ENCODE data around the gene TOP2A. TPM values are rescaled to one million over a fixed set of nuclear protein-coding genes. Genes with fewer than 3 reads are reported as not detected.
"Not testable (repeated sequence)": the region's sequence is repeated elsewhere in the genome, so short reads cannot be mapped to it uniquely, and the experiment has no call there.

Gene TOP2A
- total RNA-seq, 1 experiment from 2014 or later, result 235 TPM

DNA sequence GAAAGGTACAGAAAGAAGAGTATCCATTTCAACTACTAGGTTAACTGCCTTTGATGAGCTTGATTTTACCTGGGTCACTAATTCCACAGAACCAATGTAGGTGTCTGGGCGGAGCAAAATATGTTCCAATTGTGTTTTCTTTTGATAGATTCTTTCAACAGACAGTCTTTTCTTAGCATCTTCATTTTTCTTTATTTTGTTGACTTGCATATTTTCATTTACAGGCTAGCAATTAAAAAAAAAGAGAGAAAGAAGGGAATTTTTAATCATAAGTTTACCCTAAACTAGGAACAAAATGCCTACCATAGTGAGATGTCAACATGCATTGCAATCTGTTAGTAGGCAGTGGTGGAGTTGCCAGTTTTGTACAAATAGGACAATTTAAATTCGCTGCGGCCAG, 1.0 kb downstream of the TOP2A start:
- Histone ChIP-seq H3K79me2 (ENCODE audit: low read depth) (peaks cover 45% of the 10 kb centered on the region), H3K9me2 (ENCODE audit: insufficient read depth) (no peaks in the 10 kb centered on the region), H3K4me1 (replicated peaks; ENCODE audit: insufficient read depth) (peaks cover 30% of the 10 kb centered on the region), H3K4me2 (peak overlapping the region; percentile 82), H3K9me3 (ENCODE audit: insufficient read depth, low read depth) (no peaks in the 10 kb centered on the region), H4K20me1 (ENCODE audit: insufficient read depth) (no peaks in the 10 kb centered on the region), H3K36me3 (ENCODE audit: low read depth) (peaks cover 21% of the 10 kb centered on the region), H2AFZ (peak overlapping the region; percentile 93), H3K27ac (no peak overlapping the region), H3F3A (ENCODE audit: insufficient read depth, low read depth) (peaks cover 32% of the 10 kb centered on the region), H3K27me3 (ENCODE audit: insufficient read depth, low read depth) (no peaks in the 10 kb centered on the region), H3K4me3 (peak overlapping the region; percentile 93)
- POLR2A ChIA-PET (ENCODE audit: unreplicated experiment), result interaction anchor here (0.6 kb wide), 2 partner anchors 305 to 486 kb away, joined by 3 read pairs; no protein-coding TSS in a partner anchor
- CTCF ChIA-PET, result interaction anchor here (1.0 kb wide), 1 partner anchor 143 kb away, joined by 4 read pairs; no protein-coding TSS in a partner anchor
- intact Hi-C loops (cut with micrococcal nuclease; ENCODE audit: unreplicated experiment), result loop anchor here (5.0 kb wide), 1 partner anchor 104 kb away; no protein-coding TSS in a partner anchor
- DNase-seq, result no peak
- BruUV-seq (replicated peaks), result no TSS peak
- TF ChIP-seq, protein P1, sequence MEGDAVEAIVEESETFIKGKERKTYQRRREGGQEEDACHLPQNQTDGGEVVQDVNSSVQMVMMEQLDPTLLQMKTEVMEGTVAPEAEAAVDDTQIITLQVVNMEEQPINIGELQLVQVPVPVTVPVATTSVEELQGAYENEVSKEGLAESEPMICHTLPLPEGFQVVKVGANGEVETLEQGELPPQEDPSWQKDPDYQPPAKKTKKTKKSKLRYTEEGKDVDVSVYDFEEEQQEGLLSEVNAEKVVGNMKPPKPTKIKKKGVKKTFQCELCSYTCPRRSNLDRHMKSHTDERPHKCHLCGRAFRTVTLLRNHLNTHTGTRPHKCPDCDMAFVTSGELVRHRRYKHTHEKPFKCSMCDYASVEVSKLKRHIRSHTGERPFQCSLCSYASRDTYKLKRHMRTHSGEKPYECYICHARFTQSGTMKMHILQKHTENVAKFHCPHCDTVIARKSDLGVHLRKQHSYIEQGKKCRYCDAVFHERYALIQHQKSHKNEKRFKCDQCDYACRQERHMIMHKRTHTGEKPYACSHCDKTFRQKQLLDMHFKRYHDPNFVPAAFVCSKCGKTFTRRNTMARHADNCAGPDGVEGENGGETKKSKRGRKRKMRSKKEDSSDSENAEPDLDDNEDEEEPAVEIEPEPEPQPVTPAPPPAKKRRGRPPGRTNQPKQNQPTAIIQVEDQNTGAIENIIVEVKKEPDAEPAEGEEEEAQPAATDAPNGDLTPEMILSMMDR (conservative IDR thresholded peaks at IDR 0.05), result no peak
- no peak for TF ChIP-seq EZH2 (IDR thresholded peaks at IDR 0.05; ENCODE audit: low read depth)

GRCh38 chr17:40415390-40415789, 2.3 kb downstream of the TOP2A start:
- peak overlapping the region; percentile 93; the same call in 1 of the 2 replicates for H3K4me3 ChIP-seq
- H2AFZ ChIP-seq, result no peak overlapping the region
- peak in 1 of 2 experiments; percentile 58 for DNase-seq
- H4K20me1 ChIP-seq (ENCODE audit: insufficient read depth), result no peaks in the 10 kb centered on the region
- peak overlapping the region; percentile 27; the same call in 1 of the 2 replicates for H3K27ac ChIP-seq
- H3K9me2 ChIP-seq (ENCODE audit: insufficient read depth), result no peaks in the 10 kb centered on the region
- peak overlapping the region; percentile 82 for H3K4me2 ChIP-seq
- no TSS peak for BruUV-seq (replicated peaks)
- H3K36me3 ChIP-seq (ENCODE audit: low read depth), result peaks cover 21% of the 10 kb centered on the region
- no peaks in the 10 kb centered on the region for H3K9me3 ChIP-seq (ENCODE audit: insufficient read depth, low read depth)
- H3F3A ChIP-seq (ENCODE audit: insufficient read depth, low read depth), result peaks cover 43% of the 10 kb centered on the region
- ChIA-PET CTCF (interaction anchor here (0.5 to 1.3 kb wide), 5 partner anchors 31 to 1250 kb away, joined by 3 to 5 read pairs (median 4); no protein-coding TSS in a partner anchor), POLR2A (ENCODE audit: unreplicated experiment) (interaction anchor here (0.7 kb wide), 1 partner anchor 67 kb away, joined by 17 read pairs; no protein-coding TSS in a partner anchor)
- no peaks in the 10 kb centered on the region for H3K27me3 ChIP-seq (ENCODE audit: insufficient read depth, low read depth)
- intact Hi-C loops (cut with micrococcal nuclease; ENCODE audit: unreplicated experiment), result loop anchor here (5.0 kb wide), 1 partner anchor 103 kb away; no protein-coding TSS in a partner anchor
- peaks cover 30% of the 10 kb centered on the region for H3K4me1 ChIP-seq (replicated peaks; ENCODE audit: insufficient read depth)
- peaks cover 46% of the 10 kb centered on the region for H3K79me2 ChIP-seq (ENCODE audit: low read depth)
- TF ChIP-seq, protein P1 (conservative IDR thresholded peaks at IDR 0.05), result peak; percentile 79
- TF ChIP-seq EZH2 (IDR thresholded peaks at IDR 0.05; ENCODE audit: low read depth), result no peak

- H3K27me3 ChIP-seq (ENCODE audit: insufficient read depth, low read depth); H3K9me3 ChIP-seq (ENCODE audit: insufficient read depth, low read depth); H3K4me3 ChIP-seq; H2AFZ ChIP-seq; BruUV-seq (replicated peaks); H4K20me1 ChIP-seq (ENCODE audit: insufficient read depth); H3K9me2 ChIP-seq (ENCODE audit: insufficient read depth); intact Hi-C loops (cut with micrococcal nuclease; ENCODE audit: unreplicated experiment); DNase-seq; H3K27ac ChIP-seq; POLR2A ChIA-PET (ENCODE audit: unreplicated experiment); H3K4me2 ChIP-seq: not testable (repeated sequence)
- Histone ChIP-seq H3K36me3 (ENCODE audit: low read depth) (peaks cover 25% of the 10 kb centered on the region), H3K79me2 (ENCODE audit: low read depth) (peaks cover 49% of the 10 kb centered on the region), H3K4me1 (replicated peaks; ENCODE audit: insufficient read depth) (peaks cover 26% of the 10 kb centered on the region), H3F3A (ENCODE audit: insufficient read depth, low read depth) (peaks cover 51% of the 10 kb centered on the region)
- CTCF ChIA-PET, result interaction anchor here (0.6 kb wide), 1 partner anchor 56 kb away, joined by 3 read pairs; no protein-coding TSS in a partner anchor
These were observed 3.4 kb downstream of the TOP2A start for GRCh38 chr17:40414312-40414711.
